Ectodermal cell (in vitro differentiated cells): Measurements from ENCODE around the gene CUX1.

Experiments
- H3K27ac ChIP-seq: 2 replicates; pipeline ENCODE4 v1.7.0; 2013; ENCODE audit warnings: mild to moderate bottlenecking, low read depth, low read length; ENCODE audit not compliant: insufficient read depth, poor library complexity, severe bottlenecking
- H3K27me3 ChIP-seq: 2 replicates; pipeline ENCODE4 v1.7.0; 2013; ENCODE audit warnings: mild to moderate bottlenecking, low read length; ENCODE audit not compliant: insufficient read depth, control insufficient read depth, poor library complexity, severe bottlenecking
- H3K36me3 ChIP-seq: one replicate; pipeline ENCODE4 v1.7.0; 2013; ENCODE audit warnings: low read length; ENCODE audit not compliant: control insufficient read depth, insufficient read depth
- H3K4me1 ChIP-seq: one replicate; pipeline ENCODE4 v1.7.0; 2013; ENCODE audit warnings: low read length; ENCODE audit not compliant: control insufficient read depth, insufficient read depth
- H3K4me3 ChIP-seq: 2 replicates; pipeline ENCODE4 v1.7.0; 2013; ENCODE audit warnings: low read depth, low read length, control low read depth; ENCODE audit not compliant: insufficient read depth
- H3K9me3 ChIP-seq: 2 replicates; pipeline ENCODE4 v1.7.0; 2013; ENCODE audit warnings: mild to moderate bottlenecking, low read length, moderate library complexity; ENCODE audit not compliant: control insufficient read depth
- WGBS, 2 experiments: methylation state at CpG; one replicate each; pipeline ENCODE4 v1.1.7; 2013; ENCODE audit warnings: missing lambda C conversion rate in 2 of 2; 5-methylcytosine and 5-hydroxymethylcytosine counted together

The CUX1 gene

DNA sequence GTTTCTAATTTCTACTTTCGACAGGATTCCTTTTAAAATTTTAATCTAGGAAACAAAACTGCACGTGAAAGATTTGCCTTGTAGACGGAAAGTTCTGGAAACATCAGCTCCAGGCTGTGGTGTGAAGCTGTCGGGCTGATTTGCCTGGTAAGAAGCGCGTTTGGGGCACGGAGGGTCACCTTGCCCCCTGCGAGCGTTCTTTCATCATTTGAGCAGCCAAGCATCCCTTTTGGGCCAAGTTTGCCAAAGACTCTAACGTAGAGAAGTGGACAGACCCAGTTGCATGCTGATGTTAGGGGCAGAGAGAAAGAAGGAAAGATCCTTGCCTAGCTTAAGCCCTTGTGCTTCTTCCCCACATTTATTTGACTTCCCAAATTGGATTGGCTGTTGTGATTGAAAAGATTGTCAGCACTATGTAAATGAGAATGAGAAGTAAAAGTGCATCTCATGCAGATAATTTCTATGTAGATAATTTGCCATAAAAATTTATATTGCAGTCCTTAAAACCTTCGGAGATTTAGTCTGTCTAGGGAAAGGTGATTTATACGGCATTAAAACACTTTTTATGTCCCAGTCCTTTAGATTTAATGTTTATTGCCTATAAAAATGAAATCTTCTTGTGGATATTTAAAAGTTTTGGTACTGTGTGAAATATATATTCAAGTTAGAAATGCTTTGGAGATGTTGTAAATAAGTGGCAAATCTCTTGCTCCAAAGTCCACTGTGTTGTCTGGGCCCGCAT, 76.1 kb downstream of the CUX1 start:
- no peak overlapping the region for H3K4me3 ChIP-seq
- no peaks in the 10 kb centered on the region for H3K9me3 ChIP-seq
- no peaks in the 10 kb centered on the region for H3K4me1 ChIP-seq
- no peaks in the 10 kb centered on the region for H3K36me3 ChIP-seq
- 93 to 96% methylated on average over 13 of the region's 13 CpGs for WGBS, 2 experiments
- no peak overlapping the region for H3K27ac ChIP-seq
- H3K27me3 ChIP-seq: no peaks in the 10 kb centered on the region

DNA sequence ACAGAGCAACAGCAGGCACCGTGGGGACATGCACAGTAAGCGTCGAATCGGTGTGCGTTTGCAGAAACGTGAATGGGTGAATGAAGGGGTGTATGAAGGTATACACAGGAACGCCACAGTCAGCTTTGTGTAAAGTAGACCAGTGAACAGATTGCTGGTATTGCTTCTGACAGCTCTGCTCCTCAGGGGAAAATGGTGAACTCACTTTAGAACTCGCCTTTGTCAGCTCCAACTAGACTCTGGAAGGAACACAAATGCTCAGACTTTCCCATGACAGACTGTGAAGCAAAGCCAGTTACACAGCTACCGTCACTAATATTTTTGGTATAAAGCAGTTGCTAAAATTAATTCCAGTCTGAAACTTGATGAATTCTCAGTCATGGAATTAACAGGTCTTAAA, 78.9 kb downstream of the CUX1 start:
- no peaks in the 10 kb centered on the region for H3K27me3 ChIP-seq
- no peaks in the 10 kb centered on the region for H3K9me3 ChIP-seq
- H3K4me3 ChIP-seq: no peak overlapping the region
- no peaks in the 10 kb centered on the region for H3K4me1 ChIP-seq
- no peaks in the 10 kb centered on the region for H3K36me3 ChIP-seq
- H3K27ac ChIP-seq: no peak overlapping the region
- WGBS, 2 experiments: 94 to 96% methylated on average over 9 of the region's 9 CpGs

DNA sequence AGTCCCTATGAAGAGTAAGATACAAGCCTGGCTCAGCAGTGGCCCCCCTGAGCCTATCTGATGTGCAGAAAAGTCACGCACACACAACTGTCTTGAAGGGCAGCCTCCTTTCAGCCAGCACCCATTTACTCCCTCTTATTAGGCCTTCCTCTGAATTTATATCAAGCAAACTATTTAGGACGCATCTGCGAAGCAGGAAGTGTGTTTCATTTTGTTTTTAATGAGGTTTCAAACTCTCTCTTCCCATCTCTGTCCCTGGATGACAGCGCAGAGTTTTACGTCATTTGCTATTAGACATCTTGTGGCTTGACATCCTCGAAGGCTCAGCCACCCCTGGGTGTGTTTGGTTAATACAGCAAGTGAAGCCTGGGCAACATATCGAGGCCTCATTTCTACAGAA, 79.5 kb downstream of the CUX1 start:
- Histone ChIP-seq H3K9me3 (no peaks in the 10 kb centered on the region), H3K4me1 (no peaks in the 10 kb centered on the region), H3K36me3 (no peaks in the 10 kb centered on the region), H3K4me3 (no peak overlapping the region), H3K27ac (no peak overlapping the region), H3K27me3 (no peaks in the 10 kb centered on the region)
- WGBS, 2 experiments: 96 to 97% methylated on average over 7 of the region's 7 CpGs

DNA sequence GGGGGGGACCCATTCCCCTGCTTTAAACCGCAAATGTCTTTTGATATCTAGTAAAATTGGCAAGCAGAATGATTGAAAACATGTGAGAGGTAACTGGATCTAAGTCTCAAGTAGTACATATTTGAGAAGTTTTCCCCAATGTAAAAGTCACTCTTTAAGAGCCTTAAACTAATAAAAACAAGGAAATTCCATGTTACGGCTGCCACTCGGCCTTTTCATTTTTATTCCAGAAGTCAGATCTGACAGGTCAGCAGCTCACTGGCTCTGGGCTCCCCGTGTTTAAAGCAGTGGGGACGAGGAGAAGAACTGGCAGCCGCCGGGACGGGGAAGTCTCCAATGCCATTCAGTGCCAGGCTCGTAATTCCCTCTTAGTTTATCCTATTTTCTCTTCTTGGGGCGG, 80.7 kb downstream of the CUX1 start:
- 90 to 94% methylated on average over 10 of the region's 10 CpGs for WGBS, 2 experiments
- Histone ChIP-seq H3K9me3 (no peaks in the 10 kb centered on the region), H3K36me3 (no peaks in the 10 kb centered on the region), H3K27ac (no peak overlapping the region), H3K4me3 (no peak overlapping the region), H3K27me3 (no peaks in the 10 kb centered on the region), H3K4me1 (no peaks in the 10 kb centered on the region)

GRCh38 chr7:101899616-101900015, 82.2 kb downstream of the CUX1 start:
- 93 to 97% methylated on average over 7 of the region's 7 CpGs for WGBS, 2 experiments
- H3K4me3 ChIP-seq: no peak overlapping the region
- no peaks in the 10 kb centered on the region for H3K36me3 ChIP-seq
- H3K27me3 ChIP-seq: no peaks in the 10 kb centered on the region
- no peak overlapping the region for H3K27ac ChIP-seq
- no peaks in the 10 kb centered on the region for H3K4me1 ChIP-seq
- H3K9me3 ChIP-seq: no peaks in the 10 kb centered on the region

- H3K27me3 ChIP-seq: no peaks in the 10 kb centered on the region
- no peak overlapping the region for H3K4me3 ChIP-seq
- H3K4me1 ChIP-seq: no peaks in the 10 kb centered on the region
- H3K9me3 ChIP-seq: no peaks in the 10 kb centered on the region
- no peak overlapping the region for H3K27ac ChIP-seq
- 94 to 95% methylated on average over 18 of the region's 18 CpGs for WGBS, 2 experiments
- no peaks in the 10 kb centered on the region for H3K36me3 ChIP-seq
Measured at GRCh38 chr7:101900103-101900502, 82.7 kb downstream of the CUX1 start.

DNA sequence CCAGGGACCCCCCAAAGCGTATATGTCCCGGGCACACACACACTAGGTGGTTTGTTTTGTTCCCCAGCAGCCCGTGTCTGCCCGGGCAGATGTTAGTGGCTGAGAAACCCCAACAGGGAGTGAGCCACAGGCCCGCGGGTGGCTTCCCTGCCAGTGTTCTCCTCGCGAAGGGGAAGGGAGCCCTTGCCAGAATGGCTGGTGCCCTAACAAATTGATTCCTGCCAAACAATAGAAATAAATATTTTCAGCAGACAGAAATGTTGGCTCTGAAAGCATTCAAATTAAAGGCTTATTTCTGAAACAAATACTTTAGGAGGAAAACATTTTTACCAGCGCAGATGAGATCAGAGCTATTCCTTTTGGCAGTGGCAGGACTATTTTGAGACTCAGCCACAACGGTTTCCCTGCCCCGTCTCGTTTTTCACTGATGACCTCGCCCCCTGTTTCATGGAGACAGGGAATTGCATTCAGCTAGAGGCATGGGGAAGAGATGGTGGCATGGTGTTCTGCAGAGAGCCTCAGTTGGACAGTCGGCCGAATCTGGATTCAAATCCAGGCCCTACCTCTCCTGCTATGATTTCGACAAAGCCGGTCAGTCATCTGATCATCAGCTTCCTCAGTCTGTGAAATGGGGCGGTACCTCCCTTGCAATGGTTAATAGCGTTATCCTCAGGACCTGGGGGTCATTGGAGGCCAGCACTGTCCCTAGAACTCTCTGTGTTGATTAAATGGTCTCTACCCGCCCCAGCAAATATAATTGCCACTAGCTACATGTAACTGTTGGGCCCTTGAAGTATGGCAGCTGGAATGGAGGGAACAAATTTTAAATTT, 84.5 kb downstream of the CUX1 start:
- Histone ChIP-seq H3K4me3 (no peak overlapping the region), H3K4me1 (no peaks in the 10 kb centered on the region), H3K9me3 (no peaks in the 10 kb centered on the region), H3K27me3 (no peaks in the 10 kb centered on the region), H3K27ac (no peak overlapping the region), H3K36me3 (no peaks in the 10 kb centered on the region)
- WGBS, 2 experiments: 93 to 95% methylated on average over 20 of the region's 20 CpGs

DNA sequence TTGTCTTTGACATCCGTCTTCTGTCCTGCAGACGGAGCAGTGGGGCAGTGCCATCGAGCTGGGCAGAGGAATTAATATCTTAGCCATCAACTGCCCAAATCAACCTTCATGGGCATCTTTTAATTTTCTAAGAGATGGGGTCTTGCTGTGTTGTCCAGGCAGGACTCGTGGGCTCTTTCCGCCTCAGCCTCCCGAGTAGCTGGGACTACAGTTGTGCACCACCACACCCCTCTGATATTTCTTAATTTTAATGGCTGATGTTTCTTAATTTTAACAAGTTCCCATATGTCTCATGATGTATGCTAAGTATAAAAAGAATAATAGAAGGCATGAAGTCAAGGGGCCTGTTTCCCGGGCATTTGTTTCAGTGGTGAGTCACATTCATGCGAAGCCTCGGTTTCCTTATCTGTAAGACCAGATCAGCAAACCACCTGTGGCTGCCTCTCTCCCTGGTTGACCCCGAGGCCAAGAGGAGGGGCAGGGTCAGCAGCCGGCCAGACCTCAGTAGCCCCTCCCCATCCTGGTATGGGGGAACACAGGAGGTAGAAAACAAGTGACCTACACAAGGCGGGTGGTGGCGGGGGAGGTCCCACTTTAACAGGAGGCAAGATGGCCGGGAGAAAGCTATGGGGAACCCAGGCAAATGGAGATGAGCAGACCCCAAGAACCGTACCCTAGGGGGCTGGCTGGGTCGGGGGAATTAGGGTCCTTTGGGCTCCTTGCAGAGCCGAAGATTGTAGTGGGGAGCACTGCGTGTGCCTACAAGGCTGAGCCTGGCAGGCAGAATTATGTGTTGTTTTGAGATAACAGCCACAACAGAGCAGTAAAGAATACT, 85.5 kb downstream of the CUX1 start:
- Histone ChIP-seq H3K27ac (no peak overlapping the region), H3K4me3 (no peak overlapping the region), H3K36me3 (no peaks in the 10 kb centered on the region), H3K27me3 (no peaks in the 10 kb centered on the region), H3K4me1 (no peaks in the 10 kb centered on the region), H3K9me3 (no peaks in the 10 kb centered on the region)
- WGBS, 2 experiments: 84 to 89% methylated on average over 18 of the region's 18 CpGs

DNA sequence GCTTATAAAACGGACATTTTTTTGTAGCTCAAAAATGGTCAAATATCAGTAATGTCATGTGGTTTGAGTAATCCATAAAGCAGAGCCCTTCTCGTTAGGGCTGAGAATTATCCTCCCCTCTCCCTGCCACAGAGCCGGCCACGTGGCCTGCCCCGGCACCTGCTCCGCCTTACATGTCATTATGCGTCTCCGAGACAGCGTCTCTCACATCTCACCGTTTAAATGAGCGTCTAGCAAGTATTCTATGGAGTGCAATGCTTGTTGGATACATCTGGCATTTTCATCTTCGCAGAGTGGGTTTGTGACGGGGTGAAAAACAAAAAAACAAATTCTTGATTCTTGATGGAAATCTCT, 86.1 kb downstream of the CUX1 start:
- no peaks in the 10 kb centered on the region for H3K9me3 ChIP-seq
- H3K4me3 ChIP-seq: no peak overlapping the region
- H3K27ac ChIP-seq: no peak overlapping the region
- 88 to 90% methylated on average over 13 of the region's 13 CpGs for WGBS, 2 experiments
- H3K27me3 ChIP-seq: no peaks in the 10 kb centered on the region
- H3K36me3 ChIP-seq: no peaks in the 10 kb centered on the region
- no peaks in the 10 kb centered on the region for H3K4me1 ChIP-seq

DNA sequence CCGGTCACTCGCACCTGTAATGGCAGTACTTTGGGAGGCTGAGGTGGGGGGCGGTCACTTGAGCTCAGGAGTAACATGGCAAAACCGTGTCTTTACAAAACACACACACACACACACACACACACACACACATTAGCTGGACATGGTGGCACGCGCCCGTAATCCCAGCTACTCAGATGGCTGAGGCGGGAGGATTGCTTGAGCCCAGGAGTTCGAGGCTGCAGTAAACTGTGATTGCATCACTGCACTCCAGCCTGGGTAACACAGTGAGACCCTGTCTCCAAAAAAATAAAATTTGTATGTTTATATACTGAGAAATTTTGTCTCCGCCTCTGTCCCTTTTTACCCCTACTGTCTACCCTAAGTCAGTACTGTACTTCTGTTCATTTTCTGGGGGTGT, 86.6 kb downstream of the CUX1 start:
- 89 to 91% methylated on average over 9 to 10 of the region's 10 CpGs for WGBS, 2 experiments
- H3K9me3 ChIP-seq: no peaks in the 10 kb centered on the region
- H3K27me3 ChIP-seq: no peaks in the 10 kb centered on the region
- H3K4me3 ChIP-seq: no peak overlapping the region
- H3K27ac ChIP-seq: no peak overlapping the region
- H3K4me1 ChIP-seq: no peaks in the 10 kb centered on the region
- no peaks in the 10 kb centered on the region for H3K36me3 ChIP-seq
